Osteoblast (primary cell): ENCODE measurements around the gene GSC2. TPM values are rescaled to one million over a fixed set of nuclear protein-coding genes. Genes with fewer than 3 reads are reported as not detected.
A peak's percentile ranks its signal among the peaks of the same experiment; 100 is the strongest.

Source experiments
- DNase-seq: peaks from one replicate; pipeline ENCODE4 v3.0.0; 2011; ENCODE audit warnings: low spot score, mixed read lengths; ENCODE audit not compliant: insufficient read length; ENCODE audit errors: missing footprints
- H2AFZ ChIP-seq: 2 replicates; pipeline ENCODE4 v1.6.0; 2011; ENCODE audit warnings: mild to moderate bottlenecking, low read length
- H3K27ac ChIP-seq: 2 replicates; pipeline ENCODE4 v1.5.1; 2011; ENCODE audit warnings: mild to moderate bottlenecking, low read depth, low read length, moderate library complexity
- H3K27me3 ChIP-seq: 2 replicates; pipeline ENCODE4 v1.6.0; 2012; ENCODE audit warnings: mild to moderate bottlenecking, control low read depth, inconsistent platforms, low read length, moderate library complexity; ENCODE audit not compliant: insufficient read depth
- H3K36me3 ChIP-seq: 2 replicates; pipeline ENCODE4 v1.5.1; 2011; ENCODE audit warnings: mild to moderate bottlenecking, low read length, control low read depth, moderate library complexity; ENCODE audit not compliant: insufficient read depth
- H3K4me1 ChIP-seq: 2 replicates; pipeline ENCODE4 v1.5.1; 2011; ENCODE audit warnings: mild to moderate bottlenecking, low read length, control low read depth, moderate library complexity; ENCODE audit not compliant: insufficient read depth
- H3K4me2 ChIP-seq: 2 replicates; pipeline ENCODE4 v1.6.0; 2011; ENCODE audit warnings: mild to moderate bottlenecking, low read length; ENCODE audit not compliant: insufficient read depth
- H3K4me3 ChIP-seq: fragments of 200-600 bp; sonication (generic); 3 replicates; pipeline ENCODE4 v1.5.1; 2012; ENCODE audit warnings: mild to moderate bottlenecking, low read length, inconsistent platforms; ENCODE audit not compliant: insufficient read depth
- H3K79me2 ChIP-seq: 2 replicates; pipeline ENCODE4 v1.6.0; 2012; ENCODE audit warnings: mild to moderate bottlenecking, low read length, control low read depth, inconsistent platforms; ENCODE audit not compliant: insufficient read depth
- H3K9me3 ChIP-seq: 2 replicates; pipeline ENCODE4 v1.5.1; 2011; ENCODE audit warnings: low read depth, low read length, control low read depth
- H4K20me1 ChIP-seq: 2 replicates; pipeline ENCODE4 v1.6.0; 2012; ENCODE audit warnings: mild to moderate bottlenecking, low read length, control low read depth; ENCODE audit not compliant: insufficient read depth
- total RNA-seq: library from RNA; depleted of rRNA; stranded (reverse); fragments of >200 nt; gene quantifications from 2 replicates; pipeline ENCODE4 v1.2.3, GENCODE V29; 2012
- TF ChIP-seq, protein P1 (sequence below): IDR thresholded peaks from 2 replicates; pipeline ENCODE4 v1.5.1; 2011; ENCODE audit warnings: mild to moderate bottlenecking, low read depth, low read length, moderate library complexity; ENCODE audit errors: extremely low read depth

The GSC2 gene
- total RNA-seq, 1 donor, result not detected

DNA sequence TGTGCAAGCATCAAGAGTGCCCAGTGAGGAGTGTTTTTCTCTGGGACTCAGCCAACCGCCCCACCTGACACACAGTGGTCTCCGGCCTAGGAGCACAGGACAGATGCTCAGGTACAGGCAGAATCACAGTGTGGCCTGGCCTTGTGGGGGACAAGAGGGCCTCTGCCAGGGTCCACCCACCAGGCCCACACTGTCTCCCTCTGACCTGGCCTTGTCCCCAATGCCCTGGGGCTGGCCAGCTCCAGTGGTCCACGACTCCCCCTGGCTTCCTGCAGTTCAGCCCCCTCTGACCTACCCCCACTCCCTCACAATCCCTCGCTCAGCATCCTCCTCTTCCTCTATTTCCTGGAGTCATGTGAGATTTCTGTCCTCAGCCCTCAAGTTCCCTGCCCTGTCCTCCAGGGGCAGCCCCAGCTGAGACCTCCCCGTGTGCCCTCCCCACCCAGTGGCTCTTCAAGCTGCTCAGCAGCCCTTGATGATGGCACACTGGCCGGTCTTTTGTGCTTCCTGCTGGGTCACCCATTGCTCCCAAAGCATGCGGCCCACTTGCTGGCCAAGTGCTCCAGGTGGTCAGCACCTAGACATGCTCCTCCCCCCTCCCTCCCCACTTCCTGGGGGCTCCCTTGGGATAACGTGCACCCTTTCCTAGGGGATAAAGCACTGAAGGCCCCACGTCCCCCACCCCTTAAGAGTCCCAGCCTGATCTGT is 17.2 kb downstream of the GSC2 start:
- Histone ChIP-seq H3K27ac (no peak overlapping the region), H3K4me1 (no peaks in the 10 kb centered on the region), H3K79me2 (no peaks in the 10 kb centered on the region), H3K9me3 (no peaks in the 10 kb centered on the region), H3K36me3 (peaks cover 39% of the 10 kb centered on the region), H3K4me3 (no peak overlapping the region), H4K20me1 (no peaks in the 10 kb centered on the region), H2AFZ (no peak overlapping the region), H3K4me2 (no peak overlapping the region), H3K27me3 (no peaks in the 10 kb centered on the region)
- peak; percentile 61 for DNase-seq
- TF ChIP-seq, protein P1, sequence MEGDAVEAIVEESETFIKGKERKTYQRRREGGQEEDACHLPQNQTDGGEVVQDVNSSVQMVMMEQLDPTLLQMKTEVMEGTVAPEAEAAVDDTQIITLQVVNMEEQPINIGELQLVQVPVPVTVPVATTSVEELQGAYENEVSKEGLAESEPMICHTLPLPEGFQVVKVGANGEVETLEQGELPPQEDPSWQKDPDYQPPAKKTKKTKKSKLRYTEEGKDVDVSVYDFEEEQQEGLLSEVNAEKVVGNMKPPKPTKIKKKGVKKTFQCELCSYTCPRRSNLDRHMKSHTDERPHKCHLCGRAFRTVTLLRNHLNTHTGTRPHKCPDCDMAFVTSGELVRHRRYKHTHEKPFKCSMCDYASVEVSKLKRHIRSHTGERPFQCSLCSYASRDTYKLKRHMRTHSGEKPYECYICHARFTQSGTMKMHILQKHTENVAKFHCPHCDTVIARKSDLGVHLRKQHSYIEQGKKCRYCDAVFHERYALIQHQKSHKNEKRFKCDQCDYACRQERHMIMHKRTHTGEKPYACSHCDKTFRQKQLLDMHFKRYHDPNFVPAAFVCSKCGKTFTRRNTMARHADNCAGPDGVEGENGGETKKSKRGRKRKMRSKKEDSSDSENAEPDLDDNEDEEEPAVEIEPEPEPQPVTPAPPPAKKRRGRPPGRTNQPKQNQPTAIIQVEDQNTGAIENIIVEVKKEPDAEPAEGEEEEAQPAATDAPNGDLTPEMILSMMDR, result no peak

DNA sequence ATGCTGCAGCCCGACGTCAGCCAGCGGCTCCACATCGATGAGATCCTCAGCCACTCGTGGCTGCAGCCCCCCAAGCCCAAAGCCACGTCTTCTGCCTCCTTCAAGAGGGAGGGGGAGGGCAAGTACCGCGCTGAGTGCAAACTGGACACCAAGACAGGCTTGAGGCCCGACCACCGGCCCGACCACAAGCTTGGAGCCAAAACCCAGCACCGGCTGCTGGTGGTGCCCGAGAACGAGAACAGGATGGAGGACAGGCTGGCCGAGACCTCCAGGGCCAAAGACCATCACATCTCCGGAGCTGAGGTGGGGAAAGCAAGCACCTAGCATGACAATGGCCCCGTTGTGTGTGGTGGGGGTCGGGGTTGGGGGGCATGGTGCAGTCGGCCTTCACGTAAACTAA is 17.9 kb downstream of the GSC2 start:
- Histone ChIP-seq H3K27ac (no peak overlapping the region), H3K4me2 (no peak overlapping the region), H3K9me3 (no peaks in the 10 kb centered on the region), H3K79me2 (no peaks in the 10 kb centered on the region), H4K20me1 (no peaks in the 10 kb centered on the region), H3K4me1 (no peaks in the 10 kb centered on the region), H3K27me3 (no peaks in the 10 kb centered on the region), H3K36me3 (peaks cover 32% of the 10 kb centered on the region), H2AFZ (no peak overlapping the region), H3K4me3 (no peak overlapping the region)
- peak; percentile 77 for DNase-seq
- TF ChIP-seq, protein P1, result no peak

DNA sequence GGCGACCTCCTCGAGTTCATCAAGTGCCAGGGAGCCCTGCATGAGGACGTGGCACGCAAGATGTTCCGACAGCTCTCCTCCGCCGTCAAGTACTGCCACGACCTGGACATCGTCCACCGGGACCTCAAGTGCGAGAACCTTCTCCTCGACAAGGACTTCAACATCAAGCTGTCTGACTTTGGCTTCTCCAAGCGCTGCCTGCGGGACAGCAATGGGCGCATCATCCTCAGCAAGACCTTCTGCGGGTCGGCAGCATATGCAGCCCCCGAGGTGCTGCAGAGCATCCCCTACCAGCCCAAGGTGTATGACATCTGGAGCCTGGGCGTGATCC is 18.4 kb downstream of the GSC2 start:
- DNase-seq, result no peak
- Histone ChIP-seq H3K79me2 (no peaks in the 10 kb centered on the region), H3K9me3 (no peaks in the 10 kb centered on the region), H3K36me3 (peaks cover 27% of the 10 kb centered on the region), H2AFZ (no peak overlapping the region), H3K27me3 (no peaks in the 10 kb centered on the region), H3K4me1 (no peaks in the 10 kb centered on the region), H3K4me3 (no peak overlapping the region), H4K20me1 (no peaks in the 10 kb centered on the region), H3K27ac (no peak overlapping the region), H3K4me2 (no peak overlapping the region)
- TF ChIP-seq, protein P1, result no peak

DNA sequence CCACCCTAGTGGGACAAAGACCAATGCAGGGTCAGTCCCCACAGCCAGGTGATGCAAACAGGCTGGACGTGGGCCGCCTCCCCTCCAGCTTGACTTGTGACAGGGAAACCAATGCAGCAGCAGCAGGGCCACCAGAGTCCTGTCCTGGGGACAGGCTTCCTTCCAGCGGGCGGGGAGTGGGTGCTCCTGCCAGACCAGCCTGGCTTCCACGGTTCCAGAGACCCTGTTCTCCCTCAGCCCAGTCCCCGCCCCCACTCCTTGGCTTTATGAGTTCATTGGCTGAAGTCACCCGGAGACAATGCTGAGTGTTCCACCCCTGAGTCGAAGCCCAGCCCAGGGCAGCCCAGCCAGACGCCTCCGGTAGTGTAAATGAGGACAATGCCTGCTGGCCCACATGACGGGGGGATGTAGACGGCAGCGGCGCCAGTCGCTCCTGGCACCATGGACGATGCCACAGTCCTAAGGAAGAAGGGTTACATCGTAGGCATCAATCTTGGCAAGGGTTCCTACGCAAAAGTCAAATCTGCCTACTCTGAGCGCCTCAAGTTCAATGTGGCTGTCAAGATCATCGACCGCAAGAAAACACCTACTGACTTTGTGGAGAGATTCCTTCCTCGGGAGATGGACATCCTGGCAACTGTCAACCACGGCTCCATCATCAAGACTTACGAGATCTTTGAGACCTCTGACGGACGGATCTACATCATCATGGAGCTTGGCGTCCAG is 19.0 kb downstream of the GSC2 start, which contains the start of gene TSSK2:
TSS of gene TSSK2 (plus strand) at position 350 of the 726 bp plus-strand sequence. CDS start at position 442, 92 bp downstream.
- Histone ChIP-seq H3K79me2 (no peaks in the 10 kb centered on the region), H3K36me3 (peaks cover 24% of the 10 kb centered on the region), H3K27ac (no peak within 1 kb of the TSS), H4K20me1 (no peaks in the 10 kb centered on the region), H3K4me1 (no peaks in the 10 kb centered on the region), H3K4me2 (no peak within 1 kb of the TSS), H3K27me3 (no peaks in the 10 kb centered on the region), H3K4me3 (no peak within 1 kb of the TSS), H3K9me3 (no peaks in the 10 kb centered on the region), H2AFZ (no peak within 1 kb of the TSS)
- peak; percentile 82 for DNase-seq
- TF ChIP-seq, protein P1, result no peak
